NCI-H524 treated with DMSO at 0.1 percent for 48 hours (cell line): ENCODE data around the gene VSIG4.
"Not testable (repeated sequence)": the region's sequence is repeated elsewhere in the genome, so short reads cannot be mapped to it uniquely, and the experiment has no call there.

Source experiments
- DNase-seq: peaks from one replicate; lab custom pipeline; 2025; lab: John Stamatoyannopoulos, UW

VSIG4 gene

DNA sequence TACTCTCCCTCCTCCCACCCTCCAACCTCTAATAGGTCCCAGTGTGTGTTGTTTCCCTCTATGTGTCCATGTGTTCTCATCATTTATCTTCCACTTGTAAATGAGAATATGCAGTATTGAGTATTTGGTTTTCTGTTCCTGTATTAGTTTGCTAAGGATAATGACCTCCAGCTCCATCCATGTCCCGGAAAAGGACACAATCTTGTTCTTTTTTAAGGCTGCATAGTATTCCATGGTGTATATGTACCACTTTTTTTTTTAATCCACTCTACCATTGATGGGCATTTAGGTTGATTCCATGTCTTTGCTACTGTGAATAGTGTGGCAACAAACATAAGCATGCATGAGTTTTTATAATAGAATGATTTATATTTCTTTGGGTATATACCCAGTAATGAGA is 62.7 kb downstream of the VSIG4 start:
- not testable (repeated sequence) for DNase-seq

- no peak for DNase-seq
Observed at GRCh38 chrX:65976161-65976560, 63.7 kb downstream of the VSIG4 start.

DNA sequence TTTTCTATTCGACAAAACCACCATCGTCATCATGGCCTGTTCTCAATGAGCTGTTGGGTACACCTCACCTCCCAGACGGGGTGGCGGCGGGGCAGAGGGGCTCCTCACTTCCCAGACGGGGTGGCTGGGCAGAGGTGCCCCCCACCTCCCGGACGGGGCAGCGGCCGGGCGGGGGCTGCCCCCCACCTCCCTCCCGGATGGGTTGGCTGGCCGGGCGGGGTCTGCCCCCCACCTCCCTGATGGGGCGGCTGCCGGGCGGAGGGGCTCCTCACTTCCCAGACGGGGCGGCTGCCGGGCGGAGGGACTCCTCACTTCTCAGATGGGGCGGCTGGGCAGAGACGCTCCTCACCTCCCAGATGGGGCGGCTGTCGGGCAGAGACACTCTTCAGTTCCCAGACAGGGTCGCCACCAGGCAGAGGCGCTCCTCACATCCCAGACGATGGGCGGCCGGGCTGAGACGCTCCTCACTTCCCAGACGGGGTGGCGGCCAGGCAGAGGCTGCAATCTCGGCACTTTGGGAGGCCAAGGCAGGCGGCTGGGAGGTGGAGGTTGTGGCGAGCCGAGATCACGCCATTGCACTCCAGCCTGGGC is 64.6 kb downstream of the VSIG4 start:
- not testable (repeated sequence) for DNase-seq
